GM12865 (cell line): Measurements from ENCODE around the gene MAML3.

Experiments
- DNase-seq: peaks from one replicate; pipeline ENCODE4 v3.0.0; 2010; ENCODE audit warnings: low read depth
- H3K4me3 ChIP-seq: 2 replicates; pipeline ENCODE4 v1.5.1; 2011; ENCODE audit warnings: mild to moderate bottlenecking, low read depth, low read length, control low read depth
- TF ChIP-seq, protein P1 (sequence below): IDR thresholded peaks from 2 replicates; pipeline ENCODE4 v1.5.1; 2011; ENCODE audit warnings: low read length, control low read depth, low read depth, inconsistent platforms; ENCODE audit not compliant: insufficient read depth; ENCODE audit errors: missing control alignments

Gene MAML3

DNA sequence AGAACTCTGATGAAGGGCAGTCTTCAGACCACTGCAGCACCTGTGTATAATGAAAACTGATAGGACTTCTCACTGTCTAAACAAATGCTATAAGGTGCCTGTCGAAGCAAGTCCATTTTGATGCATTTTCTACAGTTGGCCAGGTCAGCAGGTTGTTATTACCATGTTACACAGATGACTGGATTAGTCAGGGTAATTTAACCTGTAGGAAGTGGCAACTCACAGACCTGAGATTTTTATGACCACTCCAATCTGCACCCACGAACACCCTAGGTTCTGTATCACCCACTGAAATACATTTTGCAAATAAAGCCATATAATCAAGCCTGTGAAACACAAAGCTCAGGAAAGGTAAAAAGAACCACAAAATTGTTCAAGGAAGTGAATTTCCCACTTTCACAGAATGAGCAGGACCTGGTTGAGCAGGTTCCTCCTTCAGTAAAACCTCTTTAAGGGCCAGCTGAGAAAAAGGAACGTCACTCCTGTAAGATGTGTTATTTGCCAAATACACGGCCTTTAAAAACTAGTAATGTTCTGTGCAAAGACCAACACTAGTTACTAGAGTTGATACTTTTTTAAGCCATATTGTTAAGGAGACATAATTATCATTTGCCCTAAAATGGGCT, 12.7 kb downstream of the MAML3 start:
- no peak overlapping the region for H3K4me3 ChIP-seq
- DNase-seq = no peak
- TF ChIP-seq, protein P1, sequence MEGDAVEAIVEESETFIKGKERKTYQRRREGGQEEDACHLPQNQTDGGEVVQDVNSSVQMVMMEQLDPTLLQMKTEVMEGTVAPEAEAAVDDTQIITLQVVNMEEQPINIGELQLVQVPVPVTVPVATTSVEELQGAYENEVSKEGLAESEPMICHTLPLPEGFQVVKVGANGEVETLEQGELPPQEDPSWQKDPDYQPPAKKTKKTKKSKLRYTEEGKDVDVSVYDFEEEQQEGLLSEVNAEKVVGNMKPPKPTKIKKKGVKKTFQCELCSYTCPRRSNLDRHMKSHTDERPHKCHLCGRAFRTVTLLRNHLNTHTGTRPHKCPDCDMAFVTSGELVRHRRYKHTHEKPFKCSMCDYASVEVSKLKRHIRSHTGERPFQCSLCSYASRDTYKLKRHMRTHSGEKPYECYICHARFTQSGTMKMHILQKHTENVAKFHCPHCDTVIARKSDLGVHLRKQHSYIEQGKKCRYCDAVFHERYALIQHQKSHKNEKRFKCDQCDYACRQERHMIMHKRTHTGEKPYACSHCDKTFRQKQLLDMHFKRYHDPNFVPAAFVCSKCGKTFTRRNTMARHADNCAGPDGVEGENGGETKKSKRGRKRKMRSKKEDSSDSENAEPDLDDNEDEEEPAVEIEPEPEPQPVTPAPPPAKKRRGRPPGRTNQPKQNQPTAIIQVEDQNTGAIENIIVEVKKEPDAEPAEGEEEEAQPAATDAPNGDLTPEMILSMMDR = no peak

DNA sequence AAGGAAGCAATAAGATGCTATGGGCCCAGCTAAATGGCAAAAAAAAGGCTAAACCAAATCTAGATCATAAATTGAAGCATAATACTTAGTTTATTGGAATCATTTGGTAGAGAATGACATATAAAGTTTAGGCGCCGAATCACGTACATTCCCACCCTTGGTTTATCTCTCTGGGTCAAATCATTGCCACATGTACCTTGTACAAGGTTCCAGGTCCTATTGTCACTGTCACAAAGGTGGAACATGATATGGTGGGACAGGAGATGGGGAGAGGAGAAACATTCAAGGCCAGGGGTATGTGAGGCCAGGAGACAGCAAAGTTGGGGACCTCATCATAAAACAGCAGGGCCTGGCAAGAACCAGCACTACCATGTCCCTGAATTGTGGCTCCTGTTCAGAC, 13.4 kb downstream of the MAML3 start:
- no peak overlapping the region for H3K4me3 ChIP-seq
- no peak for DNase-seq
- TF ChIP-seq, protein P1 = no peak

DNA sequence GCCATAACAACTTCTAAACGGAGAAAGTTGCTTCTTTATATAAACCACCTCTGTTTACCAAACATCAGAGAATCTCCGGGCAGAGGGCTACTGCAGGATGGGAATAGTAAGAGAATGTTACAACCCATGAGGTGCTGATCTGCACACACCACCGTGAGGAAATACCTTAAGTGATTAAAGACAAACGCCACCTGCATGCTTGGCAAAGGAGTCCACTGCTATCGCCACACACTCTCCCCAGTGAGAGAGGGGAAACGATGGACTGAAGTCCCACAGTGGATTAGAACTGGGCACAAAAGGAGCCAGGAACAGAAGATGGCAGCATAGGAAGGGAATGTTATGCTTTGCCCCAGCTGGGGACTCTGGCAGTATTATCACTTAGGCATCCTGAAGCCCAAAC, 15.6 kb downstream of the MAML3 start:
- no peak overlapping the region for H3K4me3 ChIP-seq
- TF ChIP-seq, protein P1 = no peak
- DNase-seq = no peak

DNA sequence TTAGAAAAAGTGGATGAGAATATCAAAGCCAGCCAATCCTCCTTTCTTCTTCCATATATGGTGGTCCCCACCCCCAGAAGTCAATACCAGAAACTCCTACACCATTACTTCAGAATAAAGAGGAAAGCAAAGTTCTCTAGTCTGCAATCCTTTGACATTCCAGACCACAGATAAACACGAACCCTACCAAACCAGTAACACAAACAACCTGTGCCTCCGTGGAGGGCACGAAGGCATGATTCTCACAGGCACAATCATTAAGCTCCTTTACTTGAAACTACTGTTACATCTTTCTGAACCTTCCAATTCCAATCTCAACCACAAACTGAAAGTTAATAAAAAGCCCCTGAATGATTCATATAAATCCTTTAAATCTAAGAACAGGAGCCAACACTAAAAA, 16.3 kb downstream of the MAML3 start:
- TF ChIP-seq, protein P1 = no peak
- no peak for DNase-seq
- no peak overlapping the region for H3K4me3 ChIP-seq

DNA sequence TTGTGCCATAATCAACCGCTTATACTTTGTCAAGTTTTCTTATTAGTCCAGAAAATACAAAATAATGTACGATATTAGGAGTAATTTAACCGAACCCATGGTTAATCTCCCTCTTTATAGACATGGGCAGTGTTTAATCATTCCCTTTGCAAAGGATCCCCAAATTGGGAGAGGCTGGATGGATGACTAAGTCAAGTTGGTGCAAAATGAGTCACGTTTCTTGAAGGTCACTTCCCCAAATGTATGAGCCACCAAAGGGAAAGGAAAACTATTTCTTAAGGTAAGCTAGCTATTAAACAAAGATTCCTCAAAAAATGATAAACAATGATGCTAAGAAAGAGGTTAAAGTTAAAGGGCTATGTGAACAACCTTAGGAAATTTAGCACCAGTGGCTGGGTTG, 17.5 kb downstream of the MAML3 start:
- TF ChIP-seq, protein P1 = no peak

DNA sequence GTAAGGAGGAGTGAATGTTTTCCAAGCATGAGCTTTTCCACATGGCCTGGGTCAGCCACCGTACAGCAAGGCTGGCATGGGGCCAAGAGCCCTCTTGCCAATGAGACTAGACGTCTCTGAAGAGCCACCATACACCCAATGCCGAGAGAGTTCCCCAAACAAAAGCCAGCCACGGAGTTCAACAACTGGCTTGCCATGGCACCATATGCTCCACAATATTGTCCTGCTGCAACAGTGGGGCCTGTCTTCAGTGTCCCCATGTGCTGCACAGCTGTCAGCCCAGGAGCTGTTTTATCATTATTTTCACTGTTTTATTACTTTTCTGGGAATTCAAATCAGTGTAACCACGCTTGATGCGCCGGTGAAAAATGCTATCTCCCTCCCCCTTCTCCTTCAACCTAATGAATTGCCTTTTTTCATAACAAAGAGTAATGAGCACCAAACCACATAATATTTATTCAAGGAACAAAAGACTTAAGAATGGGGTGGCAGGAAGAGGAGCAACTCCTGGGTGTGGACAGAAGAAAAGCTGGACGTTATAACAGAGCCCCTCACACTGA, 18.4 kb downstream of the MAML3 start:
- TF ChIP-seq, protein P1 = no peak
- H3K4me3 ChIP-seq = no peak overlapping the region
- DNase-seq = no peak

More for the DNA sequence above, 17.5 kb downstream of the MAML3 start:
- no peak overlapping the region for H3K4me3 ChIP-seq
- no peak for DNase-seq
